Mucosa of rectum (tissue), 2 donors: Measurements from ENCODE around the gene CLEC11A.

Experiments used
- H3K27ac ChIP-seq, 2 donors: one replicate each; pipeline ENCODE4 v1.7.0; 2013; ENCODE audit warnings: inconsistent platforms in 2 of 2, low read depth in 2 of 2, low read length in 2 of 2
- H3K27me3 ChIP-seq, 2 donors: one replicate each; pipeline ENCODE4 v1.7.0; 2013; ENCODE audit warnings: low read length in 2 of 2; ENCODE audit not compliant: control insufficient read depth in 2 of 2, insufficient read depth in 2 of 2
- H3K36me3 ChIP-seq, 2 donors: one replicate each; pipeline ENCODE4 v1.7.0; 2013; ENCODE audit warnings: low read length in 2 of 2; ENCODE audit not compliant: control insufficient read depth in 2 of 2, insufficient read depth in 2 of 2
- H3K4me1 ChIP-seq, 2 donors: one replicate each; pipeline ENCODE4 v1.7.0; 2013; ENCODE audit warnings: low read length in 2 of 2, mild to moderate bottlenecking in 1 of 2; ENCODE audit not compliant: control insufficient read depth in 2 of 2, insufficient read depth in 2 of 2
- H3K4me3 ChIP-seq, 2 donors: one replicate each; pipeline ENCODE4 v1.7.0; 2013; ENCODE audit warnings: low read length in 2 of 2
- H3K9ac ChIP-seq, 2 donors: one replicate each; pipeline ENCODE4 v1.7.0; 2013; ENCODE audit warnings: low read length in 2 of 2, low read depth in 1 of 2, mild to moderate bottlenecking in 1 of 2
- H3K9me3 ChIP-seq, 2 donors: one replicate each; pipeline ENCODE4 v1.7.0; 2013; ENCODE audit warnings: low read length in 2 of 2; ENCODE audit not compliant: control insufficient read depth in 2 of 2
- donor health status: healthy.
- donor health status: Normal muscosa, but diverticular disease.

CLEC11A gene

GRCh38 chr19:50723069-50723468 lies at the start of gene CLEC11A:
Gene CLEC11A, plus strand, starts transcription at chr19:50723364. Its CDS starts 162 bp downstream, at chr19:50723526.
- Histone ChIP-seq H3K27ac (peak within 1 kb of the TSS; percentile 45 to 52), H3K4me1 (peaks cover 3 to 11% of the 10 kb centered on the region in 2 donors), H3K27me3 (peaks cover 20 to 31% of the 10 kb centered on the region in 2 donors), H3K9ac (peak within 1 kb of the TSS; percentile 6 to 27), H3K36me3 (no peaks in the 10 kb centered on the region), H3K4me3 (peak within 1 kb of the TSS; percentile 59 to 64), H3K9me3 (no peaks in the 10 kb centered on the region)

GRCh38 chr19:50676625-50677197 lies 46.5 kb upstream of the CLEC11A start:
- Histone ChIP-seq H3K9ac (no peak overlapping the region), H3K9me3 (peaks cover 0 to 3% of the 10 kb centered on the region in 2 donors), H3K4me1 (no peaks in the 10 kb centered on the region), H3K36me3 (no peaks in the 10 kb centered on the region), H3K4me3 (no peak overlapping the region), H3K27me3 (peaks cover 2 to 3% of the 10 kb centered on the region in 2 donors), H3K27ac (no peak overlapping the region)

GRCh38 chr19:50677636-50678035 lies 45.5 kb upstream of the CLEC11A start:
- H3K4me1 ChIP-seq: no peaks in the 10 kb centered on the region
- peaks cover 0 to 3% of the 10 kb centered on the region in 2 donors for H3K27me3 ChIP-seq
- no peaks in the 10 kb centered on the region for H3K36me3 ChIP-seq
- H3K27ac ChIP-seq: no peak overlapping the region
- no peak overlapping the region for H3K4me3 ChIP-seq
- H3K9me3 ChIP-seq: peaks cover 0 to 3% of the 10 kb centered on the region in 2 donors
- no peak overlapping the region for H3K9ac ChIP-seq

- no peak overlapping the region for H3K27ac ChIP-seq
- H3K9ac ChIP-seq: no peak overlapping the region
- H3K27me3 ChIP-seq: peaks cover 0 to 3% of the 10 kb centered on the region in 2 donors
- H3K4me3 ChIP-seq: no peak overlapping the region
- no peaks in the 10 kb centered on the region for H3K4me1 ChIP-seq
- H3K36me3 ChIP-seq: no peaks in the 10 kb centered on the region
- peaks cover 0 to 3% of the 10 kb centered on the region in 2 donors for H3K9me3 ChIP-seq
Measured at GRCh38 chr19:50678323-50678722, 44.8 kb upstream of the CLEC11A start.

GRCh38 chr19:50679177-50680125 lies 43.7 kb upstream of the CLEC11A start:
- peaks cover 0 to 3% of the 10 kb centered on the region in 2 donors for H3K27me3 ChIP-seq
- no peak overlapping the region for H3K27ac ChIP-seq
- H3K4me3 ChIP-seq: no peak overlapping the region
- H3K9ac ChIP-seq: no peak overlapping the region
- no peaks in the 10 kb centered on the region for H3K36me3 ChIP-seq
- no peaks in the 10 kb centered on the region for H3K4me1 ChIP-seq
- peaks cover 0 to 3% of the 10 kb centered on the region in 2 donors for H3K9me3 ChIP-seq

- Histone ChIP-seq H3K4me1 (no peaks in the 10 kb centered on the region), H3K4me3 (no peak overlapping the region), H3K9ac (no peak overlapping the region), H3K9me3 (no peaks in the 10 kb centered on the region), H3K27me3 (peaks cover 4 to 12% of the 10 kb centered on the region in 2 donors), H3K36me3 (no peaks in the 10 kb centered on the region), H3K27ac (no peak overlapping the region)
Measured at GRCh38 chr19:50686310-50687032, 36.7 kb upstream of the CLEC11A start.

- Histone ChIP-seq H3K4me3 (no peak overlapping the region), H3K4me1 (no peaks in the 10 kb centered on the region), H3K27ac (no peak overlapping the region), H3K9me3 (no peaks in the 10 kb centered on the region), H3K36me3 (no peaks in the 10 kb centered on the region), H3K9ac (no peak overlapping the region), H3K27me3 (peaks cover 4 to 14% of the 10 kb centered on the region in 2 donors)
Measured at GRCh38 chr19:50688766-50689165, 34.4 kb upstream of the CLEC11A start.

- H3K9me3 ChIP-seq: no peaks in the 10 kb centered on the region
- H3K36me3 ChIP-seq: no peaks in the 10 kb centered on the region
- H3K4me3 ChIP-seq: no peak overlapping the region
- peaks cover 6 to 16% of the 10 kb centered on the region in 2 donors for H3K27me3 ChIP-seq
- H3K4me1 ChIP-seq: no peaks in the 10 kb centered on the region
- H3K9ac ChIP-seq: no peak overlapping the region
- H3K27ac ChIP-seq: no peak overlapping the region
Measured at GRCh38 chr19:50690439-50690838, 32.7 kb upstream of the CLEC11A start.

GRCh38 chr19:50693064-50693975 lies 29.8 kb upstream of the CLEC11A start:
- peaks cover 8% of the 10 kb centered on the region in 2 donors for H3K27me3 ChIP-seq
- H3K4me3 ChIP-seq: no peak overlapping the region

More at GRCh38 chr19:50693064-50693975, 29.8 kb upstream of the CLEC11A start:
- Histone ChIP-seq H3K27ac (no peak overlapping the region), H3K9ac (no peak overlapping the region), H3K36me3 (no peaks in the 10 kb centered on the region), H3K9me3 (no peaks in the 10 kb centered on the region), H3K4me1 (no peaks in the 10 kb centered on the region)
